Naive thymus-derived CD4-positive, alpha-beta T cell (primary cell): ENCODE data around the gene CHIC2. TPM values are rescaled to one million over a fixed set of nuclear protein-coding genes. Genes with fewer than 3 reads are reported as not detected.

Source experiments
- ATAC-seq: fragments of 150-1000 bp; cut with Tn5 transposase; 2 replicates; pipeline ENCODE4 v1.10.0; 2021; ENCODE audit warnings: mild to moderate bottlenecking, moderate library complexity
- CTCF ChIA-PET: fragments of 350-600 bp; sonication (Branson Sonifier 250); formaldehyde crosslinking; loops from one replicate; lab custom pipeline; 2021; ENCODE audit warnings: antibody characterized with exemption; lab: Charles Lee
- POLR2A ChIA-PET: fragments of 350-600 bp; sonication (Branson Sonifier 250); formaldehyde crosslinking; loops from one replicate; lab custom pipeline; 2021; ENCODE audit warnings: antibody characterized with exemption, inconsistent platforms; lab: Charles Lee
- DNase-seq, 9 donors: peaks; one replicate each; pipeline versions ENCODE4 v3.0.0 to v3.0.0-alpha.2; 2020 to 2022; ENCODE audit warnings: mixed read lengths in 1 of 9
- H3K27ac ChIP-seq: one replicate; pipeline ENCODE4 v1.7.0; 2013; ENCODE audit warnings: mild to moderate bottlenecking, low read depth, low read length, moderate library complexity
- H3K27me3 ChIP-seq, 2 donors: one replicate each; pipeline ENCODE4 v1.7.0; 2013; ENCODE audit warnings: low read length in 2 of 2, mild to moderate bottlenecking in 2 of 2, moderate library complexity in 2 of 2; ENCODE audit not compliant: control insufficient read depth in 2 of 2, insufficient read depth in 2 of 2
- H3K36me3 ChIP-seq, 3 experiments: 1 replicate in 2 of 3; 2 replicates in 1 of 3; pipeline ENCODE4 v1.7.0; 2013; ENCODE audit warnings: low read length in 3 of 3, mild to moderate bottlenecking in 3 of 3, moderate library complexity in 1 of 3; ENCODE audit not compliant: insufficient read depth in 3 of 3, control insufficient read depth in 2 of 3
- H3K4me1 ChIP-seq, 2 donors: one replicate each; pipeline ENCODE4 v1.7.0; 2013; ENCODE audit warnings: low read length in 2 of 2, mild to moderate bottlenecking in 2 of 2, moderate library complexity in 1 of 2; ENCODE audit not compliant: control insufficient read depth in 2 of 2, insufficient read depth in 2 of 2
- H3K4me3 ChIP-seq: 2 replicates; pipeline ENCODE4 v1.7.0; 2013; ENCODE audit warnings: mild to moderate bottlenecking, low read length
- H3K9me3 ChIP-seq, 3 experiments: 1 replicate in 2 of 3; 2 replicates in 1 of 3; pipeline ENCODE4 v1.7.0; 2013; ENCODE audit warnings: low read length in 3 of 3; ENCODE audit not compliant: control insufficient read depth in 2 of 3
- H3K27ac Mint-ChIP-seq, 9 donors: one replicate each; pipeline ENCODE4 v1.8.0; 2020 to 2022; ENCODE audit warnings: mixed read lengths in 9 of 9, mild to moderate bottlenecking in 8 of 9, moderate library complexity in 5 of 9, inconsistent platforms in 2 of 9
- H3K27me3 Mint-ChIP-seq, 5 donors: one replicate each; pipeline ENCODE4 v1.8.0; 2021 to 2022; ENCODE audit warnings: mixed read lengths in 5 of 5, mild to moderate bottlenecking in 1 of 5
- H3K36me3 Mint-ChIP-seq, 5 donors: one replicate each; pipeline ENCODE4 v1.8.0; 2020 to 2022; ENCODE audit warnings: mixed read lengths in 5 of 5, mild to moderate bottlenecking in 3 of 5, inconsistent platforms in 1 of 5
- H3K4me1 Mint-ChIP-seq, 7 donors: one replicate each; pipeline ENCODE4 v1.8.0; 2020 to 2022; ENCODE audit warnings: mixed read lengths in 7 of 7, mild to moderate bottlenecking in 3 of 7, inconsistent platforms in 1 of 7
- H3K4me3 Mint-ChIP-seq, 10 donors: one replicate each; pipeline ENCODE4 v1.8.0; 2020 to 2022; ENCODE audit warnings: mild to moderate bottlenecking in 10 of 10, mixed read lengths in 10 of 10, moderate library complexity in 6 of 10, inconsistent platforms in 2 of 10
- H3K9me3 Mint-ChIP-seq, 11 donors: one replicate each; pipeline ENCODE4 v1.8.0; 2020 to 2022; ENCODE audit warnings: mixed read lengths in 11 of 11, mild to moderate bottlenecking in 4 of 11, inconsistent platforms in 1 of 11, moderate library complexity in 1 of 11
- intact Hi-C, 2 donors: fragments of 100-400 bp; cut with micrococcal nuclease; formaldehyde crosslinking; loops; one replicate each; pipeline ENCODE4 v1.15.1; 2023
- polyA plus RNA-seq, 2 donors: library from polyadenylated mRNA; unstranded; fragments of 300-500 nt; fragmentation: Illumina TruSeq; gene quantifications; one replicate each; pipeline ENCODE4 v1.2.3, GENCODE V29; 2021
- total RNA-seq, 6 experiments: library from RNA in 5 of 6; stranded (reverse) in 5 of 6; gene quantifications; 1 replicate in 5 of 6; 2 replicates in 1 of 6; pipeline ENCODE4 v1.2.3 and lab custom pipeline; 2021 to 2026

CHIC2 gene
- total and polyA plus RNA-seq, 7 experiments from 2014 or later = 22.4 to 64.2 (median 47.2) TPM

- H3K27me3 ChIP-seq = no peaks in the 10 kb centered on the region
- intact Hi-C loops = no loop called here
- H3K9me3 ChIP-seq = no peaks in the 10 kb centered on the region
- no peak overlapping the region for H3K27ac ChIP-seq
- no peak overlapping the region for H3K4me3 ChIP-seq
- peaks cover 0 to 4% (median 2%) of the 10 kb centered on the region in 11 donors for H3K9me3 Mint-ChIP-seq
- H3K36me3 ChIP-seq = no peaks in the 10 kb centered on the region
- peaks cover 0 to 5% (median 0%) of the 10 kb centered on the region in 5 donors for H3K36me3 Mint-ChIP-seq
- ATAC-seq = no peak
- no peak for DNase-seq
- ChIA-PET CTCF (no interaction called here), POLR2A (no interaction called here)
- H3K27me3 Mint-ChIP-seq = peaks cover 0 to 4% (median 0%) of the 10 kb centered on the region in 5 donors
- H3K4me3 Mint-ChIP-seq = no peak overlapping the region
- H3K4me1 Mint-ChIP-seq = no peaks in the 10 kb centered on the region
- H3K27ac Mint-ChIP-seq = no peak overlapping the region
- no peaks in the 10 kb centered on the region for H3K4me1 ChIP-seq
Measured at GRCh38 chr4:53967986-53968385, 96.4 kb downstream of the CHIC2 start.

- ChIA-PET POLR2A (no interaction called here), CTCF (no interaction called here)
- intact Hi-C loops = no loop called here
- Histone ChIP-seq H3K4me3 (no peak overlapping the region), H3K27ac (no peak overlapping the region), H3K27me3 (no peaks in the 10 kb centered on the region), H3K36me3 (no peaks in the 10 kb centered on the region), H3K4me1 (no peaks in the 10 kb centered on the region), H3K9me3 (no peaks in the 10 kb centered on the region)
- Mint-ChIP-seq H3K27ac (no peak overlapping the region), H3K9me3 (peaks cover 0 to 3% (median 0%) of the 10 kb centered on the region in 11 donors), H3K4me1 (no peaks in the 10 kb centered on the region), H3K4me3 (no peak overlapping the region), H3K27me3 (no peaks in the 10 kb centered on the region), H3K36me3 (no peaks in the 10 kb centered on the region)
- ATAC-seq (no peak), DNase-seq (no peak)
Measured at GRCh38 chr4:53963781-53964180, 100.6 kb downstream of the CHIC2 start.

GRCh38 chr4:53963336-53963735 is 101.1 kb downstream of the CHIC2 start:
- ATAC-seq (no peak), DNase-seq (no peak)
- Histone ChIP-seq H3K27ac (no peak overlapping the region), H3K36me3 (no peaks in the 10 kb centered on the region), H3K9me3 (no peaks in the 10 kb centered on the region), H3K4me1 (no peaks in the 10 kb centered on the region), H3K27me3 (no peaks in the 10 kb centered on the region), H3K4me3 (no peak overlapping the region)
- intact Hi-C loops = no loop called here
- CTCF ChIA-PET = no interaction called here
- H3K27me3 Mint-ChIP-seq = no peaks in the 10 kb centered on the region
- H3K36me3 Mint-ChIP-seq = no peaks in the 10 kb centered on the region
- no peak overlapping the region for H3K4me3 Mint-ChIP-seq
- H3K9me3 Mint-ChIP-seq = peaks cover 0 to 2% (median 0%) of the 10 kb centered on the region in 11 donors
- no peak overlapping the region for H3K27ac Mint-ChIP-seq
- POLR2A ChIA-PET = no interaction called here
- H3K4me1 Mint-ChIP-seq = no peaks in the 10 kb centered on the region

- Mint-ChIP-seq H3K27ac (no peak overlapping the region), H3K4me3 (no peak overlapping the region), H3K27me3 (no peaks in the 10 kb centered on the region), H3K36me3 (no peaks in the 10 kb centered on the region), H3K9me3 (no peaks in the 10 kb centered on the region), H3K4me1 (no peaks in the 10 kb centered on the region)
- Histone ChIP-seq H3K36me3 (no peaks in the 10 kb centered on the region), H3K9me3 (no peaks in the 10 kb centered on the region), H3K27me3 (no peaks in the 10 kb centered on the region), H3K4me3 (no peak overlapping the region), H3K27ac (no peak overlapping the region), H3K4me1 (no peaks in the 10 kb centered on the region)
- intact Hi-C loops = no loop called here
- ChIA-PET CTCF (no interaction called here), POLR2A (no interaction called here)
- no peak for DNase-seq
- no peak for ATAC-seq
Measured at GRCh38 chr4:53962516-53963225, 101.7 kb downstream of the CHIC2 start.

GRCh38 chr4:53961351-53961750 is 103.1 kb downstream of the CHIC2 start:
- no peak overlapping the region for H3K4me3 ChIP-seq
- ATAC-seq = no peak

GRCh38 chr4:53960843-53961242 is 103.6 kb downstream of the CHIC2 start:
- Histone ChIP-seq H3K9me3 (no peaks in the 10 kb centered on the region), H3K4me3 (no peak overlapping the region), H3K36me3 (no peaks in the 10 kb centered on the region), H3K27me3 (no peaks in the 10 kb centered on the region), H3K4me1 (no peaks in the 10 kb centered on the region), H3K27ac (no peak overlapping the region)
- no peaks in the 10 kb centered on the region for H3K36me3 Mint-ChIP-seq
- POLR2A ChIA-PET = no interaction called here
- no peak overlapping the region for H3K27ac Mint-ChIP-seq
- no peaks in the 10 kb centered on the region for H3K4me1 Mint-ChIP-seq
- CTCF ChIA-PET = no interaction called here
- intact Hi-C loops = no loop called here
- no peak for ATAC-seq
- no peaks in the 10 kb centered on the region for H3K27me3 Mint-ChIP-seq
- no peak overlapping the region for H3K4me3 Mint-ChIP-seq
- DNase-seq = no peak
- no peaks in the 10 kb centered on the region for H3K9me3 Mint-ChIP-seq

More at GRCh38 chr4:53961351-53961750, 103.1 kb downstream of the CHIC2 start:
- H3K36me3 Mint-ChIP-seq = no peaks in the 10 kb centered on the region
- H3K27me3 Mint-ChIP-seq = no peaks in the 10 kb centered on the region
- DNase-seq = no peak
- Histone ChIP-seq H3K4me1 (no peaks in the 10 kb centered on the region), H3K9me3 (no peaks in the 10 kb centered on the region), H3K27ac (no peak overlapping the region), H3K27me3 (no peaks in the 10 kb centered on the region), H3K36me3 (no peaks in the 10 kb centered on the region)
- POLR2A ChIA-PET = no interaction called here
- no peak overlapping the region for H3K4me3 Mint-ChIP-seq
- no peaks in the 10 kb centered on the region for H3K4me1 Mint-ChIP-seq
- CTCF ChIA-PET = no interaction called here
- no peak overlapping the region for H3K27ac Mint-ChIP-seq
- no peaks in the 10 kb centered on the region for H3K9me3 Mint-ChIP-seq
- intact Hi-C loops = no loop called here
